HCT116 (cell line): Measurements from ENCODE around the gene MACC1. TPM values are rescaled to one million over a fixed set of nuclear protein-coding genes. Genes with fewer than 3 reads are reported as not detected.

ENCODE experiments used
- ATAC-seq: fragments of 200-7000 bp; cut with Tn5 transposase; 2 replicates; pipeline ENCODE4 v1.9.1; 2020; ENCODE audit warnings: mild to moderate bottlenecking, moderate library complexity
- BruUV-seq: library from RNA; stranded (reverse); fragments of 400-500 nt; replicated peaks from 2 replicates; lab custom pipeline; 2021; lab: Mats Ljungman, UMichigan
- CTCF ChIA-PET: fragments of 300-600 bp; sonication (Branson Sonifier 250); formaldehyde crosslinking; loops from one replicate; lab custom pipeline; 2021; ENCODE audit warnings: antibody characterized with exemption; lab: Charles Lee
- POLR2A ChIA-PET: fragments of 300-600, 350-600 bp; sonication (Branson Sonifier 250); formaldehyde crosslinking; loops from one replicate; lab custom pipeline; 2021; ENCODE audit warnings: antibody characterized with exemption; lab: Charles Lee
- RAD21 ChIA-PET, 2 experiments: fragments of 300-600 bp; sonication (Branson Sonifier 250); formaldehyde crosslinking; loops; one replicate each; lab custom pipeline; 2023; ENCODE audit warnings: low total read pairs in 2 of 2; ENCODE audit not compliant: uncharacterized antibody in 2 of 2, unreplicated experiment in 2 of 2, low non-redundant PET in 1 of 2; lab: Charles Lee
- DNase-seq: peaks from one replicate; pipeline ENCODE4 v3.0.0-alpha.2; 2010; ENCODE audit warnings: low read depth, low spot score
- H2AFZ ChIP-seq: fragments of 200-600 bp; shearing (Covaris generic), sonication (generic); 2 replicates; pipeline ENCODE4 v1.6.1; 2017; ENCODE audit warnings: low read depth, mixed run types, mixed read lengths, antibody characterized with exemption, low read length; ENCODE audit not compliant: poor library complexity, severe bottlenecking
- H3K27ac ChIP-seq: 2 replicates; pipeline ENCODE4 v1.5.1; 2012; ENCODE audit warnings: low read depth, low read length
- H3K27me3 ChIP-seq: fragments of 200-600 bp; sonication (generic); 2 replicates; pipeline ENCODE4 v1.6.1; 2016; ENCODE audit warnings: mixed run types, low read length, mixed read lengths; ENCODE audit not compliant: insufficient read depth
- H3K36me3 ChIP-seq, 2 experiments: fragments of 200-500 bp in 1 of 2; fragments of 200-600 bp in 1 of 2; sonication (Bioruptor generic) in 1 of 2; sonication (generic) in 1 of 2; 2 replicates each; pipeline versions ENCODE4 v1.5.1 to v1.6.1; 2014 to 2016; ENCODE audit warnings: low read length in 2 of 2, inconsistent platforms in 1 of 2, mixed read lengths in 1 of 2, mixed run types in 1 of 2; ENCODE audit not compliant: insufficient read depth in 2 of 2, control insufficient read depth in 1 of 2
- H3K4me1 ChIP-seq, 2 experiments: fragments of 200-600 bp in 1 of 2; sonication (generic) in 1 of 2; 2 replicates each; pipeline versions ENCODE4 v1.5.1 to v1.6.1; 2012 to 2017; ENCODE audit warnings: low read length in 2 of 2, inconsistent platforms in 1 of 2, mild to moderate bottlenecking in 1 of 2, mixed read lengths in 1 of 2, mixed run types in 1 of 2, moderate library complexity in 1 of 2; ENCODE audit not compliant: insufficient read depth in 2 of 2, control insufficient read depth in 1 of 2
- H3K4me2 ChIP-seq: fragments of 200-600 bp; sonication (generic); 2 replicates; pipeline ENCODE4 v1.6.1; 2017; ENCODE audit warnings: mixed run types, low read length, mixed read lengths
- H3K4me3 ChIP-seq, 2 experiments: fragments of 200-600 bp in 1 of 2; sonication (generic) in 1 of 2; replicated peaks in 1 of 2; 2 replicates each; pipeline ENCODE4 v1.5.1; 2011 to 2016; ENCODE audit warnings: low read length in 2 of 2, control low read depth in 1 of 2, low read depth in 1 of 2, mild to moderate bottlenecking in 1 of 2, mixed read lengths in 1 of 2, mixed run types in 1 of 2
- H3K79me2 ChIP-seq: fragments of 200-600 bp; sonication (generic); 2 replicates; pipeline ENCODE4 v1.6.1; 2017; ENCODE audit warnings: mild to moderate bottlenecking, mixed run types, low read length, moderate library complexity, mixed read lengths; ENCODE audit not compliant: insufficient read depth
- H3K9ac ChIP-seq: fragments of 200-600 bp; sonication (generic); 2 replicates; pipeline ENCODE4 v1.6.1; 2016; ENCODE audit warnings: low read length, mixed read lengths
- H3K9me2 ChIP-seq: fragments of 200-600 bp; sonication (generic), shearing (Covaris generic); 2 replicates; pipeline ENCODE4 v1.6.1; 2017; ENCODE audit warnings: mixed run types, mild to moderate bottlenecking, moderate library complexity; ENCODE audit not compliant: insufficient read depth
- H3K9me3 ChIP-seq, 2 experiments: fragments of 200-500 bp in 1 of 2; fragments of 200-600 bp in 1 of 2; sonication (Bioruptor generic) in 1 of 2; sonication (generic) in 1 of 2; 2 replicates each; pipeline ENCODE4 v1.6.1; 2014 to 2017; ENCODE audit warnings: low read length in 2 of 2, mixed read lengths in 2 of 2, inconsistent platforms in 1 of 2, low read depth in 1 of 2, mild to moderate bottlenecking in 1 of 2, mixed run types in 1 of 2, moderate library complexity in 1 of 2; ENCODE audit not compliant: control insufficient read depth in 1 of 2, insufficient read depth in 1 of 2
- H4K20me1 ChIP-seq: fragments of 200-600 bp; sonication (generic), shearing (Covaris generic); 2 replicates; pipeline ENCODE4 v1.6.1; 2017; ENCODE audit warnings: mixed run types, mild to moderate bottlenecking, moderate library complexity; ENCODE audit not compliant: insufficient read depth
- CBX3 ChIP-seq: IDR thresholded peaks from 2 replicates; pipeline ENCODE4 v1.6.1; 2012; ENCODE audit warnings: low read depth
- CEBPB ChIP-seq: IDR thresholded peaks from 2 replicates; pipeline ENCODE4 v1.6.1; 2012; ENCODE audit warnings: low read depth
- EGR1 ChIP-seq: IDR thresholded peaks from 2 replicates; pipeline ENCODE4 v1.6.1; 2012; ENCODE audit warnings: low read depth
- FOSL1 ChIP-seq: IDR thresholded peaks from 2 replicates; pipeline ENCODE4 v1.6.1; 2012; ENCODE audit warnings: low read depth
- RAD21 ChIP-seq: IDR thresholded peaks from 2 replicates; pipeline ENCODE4 v1.6.1; 2012; ENCODE audit warnings: low read depth, mild to moderate bottlenecking
- SP1 ChIP-seq: IDR thresholded peaks from 2 replicates; pipeline ENCODE4 v1.6.1; 2012; ENCODE audit warnings: low read depth
- SRF ChIP-seq: IDR thresholded peaks from 2 replicates; pipeline ENCODE4 v1.6.1; 2012; ENCODE audit warnings: low read depth
- TCF7L2 ChIP-seq: IDR thresholded peaks from 2 replicates; pipeline ENCODE4 v1.7.0; 2011; ENCODE audit warnings: borderline replicate concordance, inconsistent platforms; ENCODE audit not compliant: insufficient read depth, insufficient read length; ENCODE audit errors: extremely low read depth
- YY1 ChIP-seq: IDR thresholded peaks from 2 replicates; pipeline ENCODE4 v1.6.1; 2011; ENCODE audit warnings: low read length, low read depth, moderate library complexity, mild to moderate bottlenecking; ENCODE audit not compliant: insufficient replicate concordance; ENCODE audit errors: extremely low read depth
- ZNF274 ChIP-seq: fragments of 200-500 bp; sonication (Bioruptor generic); IDR thresholded peaks from 2 replicates; pipeline ENCODE4 v1.6.1; 2014; ENCODE audit warnings: mild to moderate bottlenecking, low read depth, low read length, inconsistent platforms
- intact Hi-C: fragments of 100-400 bp; cut with micrococcal nuclease; formaldehyde crosslinking; loops from 2 replicates; pipeline ENCODE4 v1.10.0; 2022
- total RNA-seq: library from RNA; stranded (reverse); gene quantifications from one replicate; pipeline ENCODE4 v1.2.1, GENCODE V29; 2021; ENCODE audit not compliant: unreplicated experiment
- TF ChIP-seq, protein P1 (sequence below): IDR thresholded peaks from 2 replicates; pipeline ENCODE4 v1.6.1; 2011; ENCODE audit warnings: mild to moderate bottlenecking, low read length, moderate library complexity; ENCODE audit not compliant: insufficient replicate concordance; ENCODE audit errors: extremely low read depth
- TF ChIP-seq, protein P2 (sequence below), 3 experiments: fragments of 200-600 bp in 1 of 3; sonication (generic) in 1 of 3; IDR thresholded peaks in 2 of 3; conservative IDR thresholded peaks in 1 of 3; 2 replicates each; pipeline ENCODE4 v1.5.1; 2012 to 2017; ENCODE audit warnings: low read depth in 2 of 3, low read length in 2 of 3, antibody characterized with exemption in 1 of 3, borderline replicate concordance in 1 of 3, control low read depth in 1 of 3, mild to moderate bottlenecking in 1 of 3, mixed read lengths in 1 of 3, mixed run types in 1 of 3, moderate library complexity in 1 of 3; ENCODE audit not compliant: insufficient read depth in 1 of 3
- TF ChIP-seq, protein P3 (sequence below): IDR thresholded peaks from 2 replicates; pipeline ENCODE4 v1.6.1; 2012
- TF ChIP-seq, protein P4 (sequence below): IDR thresholded peaks from 2 replicates; pipeline ENCODE4 v1.6.1; 2012

MACC1 gene
- total RNA-seq, 1 experiment from 2014 or later, result 9.8 TPM

DNA sequence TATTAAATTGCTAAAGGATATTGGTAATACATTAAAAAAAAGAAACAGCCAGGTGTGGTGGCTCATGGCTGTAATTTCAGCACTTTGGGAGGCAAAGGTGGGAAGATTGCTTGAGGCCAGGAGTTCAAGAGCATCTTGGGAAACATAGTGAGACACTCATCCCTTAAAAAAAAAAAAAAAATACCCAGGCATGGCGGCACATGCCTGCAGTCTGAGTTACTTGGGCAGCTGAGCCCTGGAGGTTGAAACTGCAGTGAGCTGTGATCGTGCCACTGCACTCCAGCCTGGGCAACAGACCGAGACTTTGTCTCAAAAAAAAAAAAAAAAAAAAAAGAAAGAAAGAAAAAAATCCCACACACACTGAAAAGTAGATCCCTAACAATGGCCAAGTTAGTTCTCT lies 59.7 kb downstream of the MACC1 start:
- Histone ChIP-seq H3K79me2 (no peaks in the 10 kb centered on the region), H3K4me2 (no peak overlapping the region), H3K4me3 (no peak overlapping the region), H3K9ac (no peak overlapping the region), H3K4me1 (no peaks in the 10 kb centered on the region), H2AFZ (no peak overlapping the region), H3K9me3 (no peaks in the 10 kb centered on the region), H3K36me3 (no peaks in the 10 kb centered on the region), H3K27me3 (no peaks in the 10 kb centered on the region), H4K20me1 (no peaks in the 10 kb centered on the region), H3K9me2 (no peaks in the 10 kb centered on the region), H3K27ac (no peak overlapping the region)
- DNase-seq, result no peak
- ChIA-PET RAD21 (no interaction called here), CTCF (no interaction called here), POLR2A (no interaction called here)
- intact Hi-C loops, result no loop called here
- TF ChIP-seq EGR1, result no peak
- no peak for TF ChIP-seq CEBPB
- BruUV-seq, result no TSS peak
- ATAC-seq, result no peak

DNA sequence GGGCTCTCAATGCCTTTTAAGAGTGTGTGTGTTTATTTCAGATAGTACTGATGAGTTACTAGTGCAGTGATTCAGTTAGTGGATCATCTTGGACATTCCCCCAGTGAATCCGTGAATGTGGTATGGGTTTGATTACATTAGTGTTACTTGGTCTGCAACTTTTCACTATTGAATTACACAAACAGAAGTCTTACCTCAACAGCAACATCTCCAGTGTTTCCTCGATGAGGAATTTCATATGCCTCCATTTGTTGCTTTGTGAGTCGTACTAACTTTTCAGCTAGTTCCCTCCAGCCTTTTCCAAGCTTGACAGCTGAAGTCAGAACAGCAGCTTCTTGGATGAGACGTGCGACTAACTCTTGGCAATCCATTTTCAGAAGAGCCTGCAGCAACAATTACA lies 63.2 kb downstream of the MACC1 start:
- ATAC-seq, result no peak
- ChIA-PET RAD21 (no interaction called here), POLR2A (no interaction called here), CTCF (no interaction called here)
- Histone ChIP-seq H3K27ac (no peak overlapping the region), H3K4me2 (no peak overlapping the region), H3K9me3 (no peaks in the 10 kb centered on the region), H2AFZ (no peak overlapping the region), H3K36me3 (no peaks in the 10 kb centered on the region), H3K9me2 (no peaks in the 10 kb centered on the region; the same call in 1 of the 2 replicates), H3K79me2 (no peaks in the 10 kb centered on the region), H3K9ac (no peak overlapping the region), H3K4me3 (no peak overlapping the region), H3K4me1 (no peaks in the 10 kb centered on the region), H3K27me3 (no peaks in the 10 kb centered on the region), H4K20me1 (no peaks in the 10 kb centered on the region)
- no TSS peak for BruUV-seq
- intact Hi-C loops, result no loop called here
- no peak for DNase-seq
- TF ChIP-seq FOSL1 (no peak), CBX3 (no peak), YY1 (no peak), TCF7L2 (no peak), ZNF274 (no peak), SRF (no peak), EGR1 (no peak), SP1 (no peak), RAD21 (no peak)
- TF ChIP-seq, protein P1, sequence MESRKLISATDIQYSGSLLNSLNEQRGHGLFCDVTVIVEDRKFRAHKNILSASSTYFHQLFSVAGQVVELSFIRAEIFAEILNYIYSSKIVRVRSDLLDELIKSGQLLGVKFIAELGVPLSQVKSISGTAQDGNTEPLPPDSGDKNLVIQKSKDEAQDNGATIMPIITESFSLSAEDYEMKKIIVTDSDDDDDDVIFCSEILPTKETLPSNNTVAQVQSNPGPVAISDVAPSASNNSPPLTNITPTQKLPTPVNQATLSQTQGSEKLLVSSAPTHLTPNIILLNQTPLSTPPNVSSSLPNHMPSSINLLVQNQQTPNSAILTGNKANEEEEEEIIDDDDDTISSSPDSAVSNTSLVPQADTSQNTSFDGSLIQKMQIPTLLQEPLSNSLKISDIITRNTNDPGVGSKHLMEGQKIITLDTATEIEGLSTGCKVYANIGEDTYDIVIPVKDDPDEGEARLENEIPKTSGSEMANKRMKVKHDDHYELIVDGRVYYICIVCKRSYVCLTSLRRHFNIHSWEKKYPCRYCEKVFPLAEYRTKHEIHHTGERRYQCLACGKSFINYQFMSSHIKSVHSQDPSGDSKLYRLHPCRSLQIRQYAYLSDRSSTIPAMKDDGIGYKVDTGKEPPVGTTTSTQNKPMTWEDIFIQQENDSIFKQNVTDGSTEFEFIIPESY, result no peak
- TF ChIP-seq, protein P2, sequence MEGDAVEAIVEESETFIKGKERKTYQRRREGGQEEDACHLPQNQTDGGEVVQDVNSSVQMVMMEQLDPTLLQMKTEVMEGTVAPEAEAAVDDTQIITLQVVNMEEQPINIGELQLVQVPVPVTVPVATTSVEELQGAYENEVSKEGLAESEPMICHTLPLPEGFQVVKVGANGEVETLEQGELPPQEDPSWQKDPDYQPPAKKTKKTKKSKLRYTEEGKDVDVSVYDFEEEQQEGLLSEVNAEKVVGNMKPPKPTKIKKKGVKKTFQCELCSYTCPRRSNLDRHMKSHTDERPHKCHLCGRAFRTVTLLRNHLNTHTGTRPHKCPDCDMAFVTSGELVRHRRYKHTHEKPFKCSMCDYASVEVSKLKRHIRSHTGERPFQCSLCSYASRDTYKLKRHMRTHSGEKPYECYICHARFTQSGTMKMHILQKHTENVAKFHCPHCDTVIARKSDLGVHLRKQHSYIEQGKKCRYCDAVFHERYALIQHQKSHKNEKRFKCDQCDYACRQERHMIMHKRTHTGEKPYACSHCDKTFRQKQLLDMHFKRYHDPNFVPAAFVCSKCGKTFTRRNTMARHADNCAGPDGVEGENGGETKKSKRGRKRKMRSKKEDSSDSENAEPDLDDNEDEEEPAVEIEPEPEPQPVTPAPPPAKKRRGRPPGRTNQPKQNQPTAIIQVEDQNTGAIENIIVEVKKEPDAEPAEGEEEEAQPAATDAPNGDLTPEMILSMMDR (IDR thresholded peaks at IDR 0.05 in 2 of 3, conservative IDR thresholded peaks at IDR 0.05 in 1 of 3; ENCODE audit: borderline replicate concordance in 1 of 3, insufficient read depth in 1 of 3, low read depth in 2 of 3, low read length in 2 of 3), result no peak
- TF ChIP-seq, protein P3, sequence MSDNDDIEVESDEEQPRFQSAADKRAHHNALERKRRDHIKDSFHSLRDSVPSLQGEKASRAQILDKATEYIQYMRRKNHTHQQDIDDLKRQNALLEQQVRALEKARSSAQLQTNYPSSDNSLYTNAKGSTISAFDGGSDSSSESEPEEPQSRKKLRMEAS, result no peak
- TF ChIP-seq, protein P4, sequence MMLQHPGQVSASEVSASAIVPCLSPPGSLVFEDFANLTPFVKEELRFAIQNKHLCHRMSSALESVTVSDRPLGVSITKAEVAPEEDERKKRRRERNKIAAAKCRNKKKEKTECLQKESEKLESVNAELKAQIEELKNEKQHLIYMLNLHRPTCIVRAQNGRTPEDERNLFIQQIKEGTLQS, result no peak
